CD14-positive monocyte (primary cell): ENCODE results near the gene GBGT1. TPM values are rescaled to one million over a fixed set of nuclear protein-coding genes. Genes with fewer than 3 reads are reported as not detected.

Experiments used
- DNase-seq, 3 donors: peaks; one replicate each; pipeline ENCODE4 v3.0.0-alpha.2; 2011 to 2022
- H2AFZ ChIP-seq: 2 replicates; pipeline ENCODE4 v1.6.0; 2012; ENCODE audit warnings: mild to moderate bottlenecking, low read depth, low read length, inconsistent platforms; ENCODE audit not compliant: insufficient read depth, poor library complexity, severe bottlenecking
- H3K27ac ChIP-seq, 2 donors: 1 replicate in 1 of 2; 2 replicates in 1 of 2; pipeline ENCODE4 v1.5.1; 2012 to 2013; ENCODE audit warnings: low read length in 2 of 2, control low read depth in 1 of 2, inconsistent platforms in 1 of 2, low read depth in 1 of 2, mild to moderate bottlenecking in 1 of 2
- H3K27me3 ChIP-seq, 2 donors: one replicate each; pipeline versions ENCODE4 v1.6.0 to v1.6.1; 2011 to 2013; ENCODE audit warnings: low read length in 2 of 2; ENCODE audit not compliant: control insufficient read depth in 2 of 2, insufficient read depth in 2 of 2
- H3K36me3 ChIP-seq, 2 donors: replicated peaks in 1 of 2; 1 replicate in 1 of 2; 2 replicates in 1 of 2; pipeline versions ENCODE4 v1.5.1 to v1.6.1; 2012 to 2013; ENCODE audit warnings: low read length in 2 of 2, control low read depth in 1 of 2, inconsistent platforms in 1 of 2, mild to moderate bottlenecking in 1 of 2; ENCODE audit not compliant: insufficient read depth in 2 of 2, control insufficient read depth in 1 of 2
- H3K4me1 ChIP-seq, 2 donors: 1 replicate in 1 of 2; 2 replicates in 1 of 2; pipeline versions ENCODE4 v1.5.1 to v1.6.1; 2012 to 2013; ENCODE audit warnings: low read length in 2 of 2, control low read depth in 1 of 2, inconsistent platforms in 1 of 2, mild to moderate bottlenecking in 1 of 2, moderate library complexity in 1 of 2; ENCODE audit not compliant: insufficient read depth in 2 of 2, control insufficient read depth in 1 of 2
- H3K4me2 ChIP-seq: replicated peaks from 2 replicates; pipeline ENCODE3; 2012; ENCODE audit warnings: low read length, moderate library complexity, mild to moderate bottlenecking; ENCODE audit not compliant: poor library complexity, severe bottlenecking; ENCODE audit errors: extremely low read depth
- H3K4me3 ChIP-seq, 3 experiments: fragments of 200-600 bp in 1 of 3; sonication (generic) in 1 of 3; replicated peaks in 1 of 3; 1 replicate in 2 of 3; 2 replicates in 1 of 3; pipeline ENCODE4 v1.5.1; 2011 to 2013; ENCODE audit warnings: low read length in 3 of 3, mild to moderate bottlenecking in 3 of 3, control low read depth in 2 of 3, low read depth in 2 of 3, inconsistent platforms in 1 of 3, moderate library complexity in 1 of 3
- H3K79me2 ChIP-seq: 2 replicates; pipeline ENCODE4 v1.6.0; 2012; ENCODE audit warnings: mild to moderate bottlenecking, control low read depth, inconsistent platforms, low read length, moderate library complexity; ENCODE audit not compliant: insufficient read depth
- H3K9ac ChIP-seq: 2 replicates; pipeline ENCODE4 v1.6.0; 2017; ENCODE audit warnings: low read length, mild to moderate bottlenecking; ENCODE audit not compliant: insufficient read depth, poor library complexity, severe bottlenecking
- H3K9me3 ChIP-seq, 2 donors: replicated peaks in 1 of 2; 1 replicate in 1 of 2; 2 replicates in 1 of 2; pipeline versions ENCODE4 v1.5.1 to v1.6.1; 2012 to 2013; ENCODE audit warnings: low read length in 2 of 2, control low read depth in 1 of 2; ENCODE audit not compliant: control insufficient read depth in 1 of 2, insufficient read depth in 1 of 2
- H4K20me1 ChIP-seq: 2 replicates; pipeline ENCODE4 v1.6.0; 2012; ENCODE audit warnings: mild to moderate bottlenecking, low read length, control low read depth, moderate library complexity; ENCODE audit not compliant: insufficient read depth
- H3K27ac Mint-ChIP-seq, 7 donors: one replicate each; pipeline ENCODE4 v1.8.0; 2020; ENCODE audit warnings: mild to moderate bottlenecking in 7 of 7, mixed read lengths in 7 of 7, moderate library complexity in 6 of 7, inconsistent platforms in 2 of 7
- H3K27me3 Mint-ChIP-seq, 3 donors: one replicate each; pipeline ENCODE4 v1.8.0; 2021 to 2022; ENCODE audit warnings: low read depth in 3 of 3, mild to moderate bottlenecking in 3 of 3, mixed read lengths in 3 of 3, moderate library complexity in 3 of 3, inconsistent platforms in 1 of 3
- H3K36me3 Mint-ChIP-seq, 2 donors: one replicate each; pipeline ENCODE4 v1.8.0; 2020; ENCODE audit warnings: mixed read lengths in 2 of 2, inconsistent platforms in 1 of 2, mild to moderate bottlenecking in 1 of 2
- H3K4me1 Mint-ChIP-seq: one replicate; pipeline ENCODE4 v1.8.0; 2020; ENCODE audit warnings: mild to moderate bottlenecking, mixed read lengths
- H3K4me3 Mint-ChIP-seq, 2 donors: one replicate each; pipeline ENCODE4 v1.8.0; 2020; ENCODE audit warnings: mild to moderate bottlenecking in 2 of 2, mixed read lengths in 2 of 2, moderate library complexity in 1 of 2
- H3K9me3 Mint-ChIP-seq, 7 donors: one replicate each; pipeline ENCODE4 v1.8.0; 2020 to 2022; ENCODE audit warnings: mixed read lengths in 7 of 7, mild to moderate bottlenecking in 6 of 7, moderate library complexity in 6 of 7, inconsistent platforms in 2 of 7
- WGBS: methylation state at CpG from one replicate; pipeline ENCODE4 v1.1.5; 2013; ENCODE audit warnings: missing lambda C conversion rate; ENCODE audit not compliant: insufficient coverage; 5-methylcytosine and 5-hydroxymethylcytosine counted together
- intact Hi-C, 2 donors: fragments of 100-400 bp; cut with micrococcal nuclease; formaldehyde crosslinking; loops; one replicate each; pipeline versions ENCODE4 v1.15.0 to v1.15.1; 2023
- polyA plus RNA-seq, 3 donors: library from polyadenylated mRNA; depleted of rRNA in 1 of 3; unstranded in 2 of 3; stranded (reverse) in 1 of 3; fragments of 300-500 nt in 2 of 3; fragments of >200 nt in 1 of 3; fragmentation: Illumina TruSeq in 2 of 3; gene quantifications; 1 replicate in 2 of 3; 2 replicates in 1 of 3; pipeline ENCODE4 v1.2.3, GENCODE V29; 2012 to 2021
- TF ChIP-seq, protein P1 (sequence below): fragments of 200-600 bp; IDR thresholded peaks from one replicate; pipeline ENCODE4 v1.8.0; 2022; ENCODE audit warnings: antibody characterized with exemption, mild to moderate bottlenecking

Gene GBGT1
- polyA plus RNA-seq, 3 donors, result 7.1 to 40.1 (median 8.0) TPM

DNA sequence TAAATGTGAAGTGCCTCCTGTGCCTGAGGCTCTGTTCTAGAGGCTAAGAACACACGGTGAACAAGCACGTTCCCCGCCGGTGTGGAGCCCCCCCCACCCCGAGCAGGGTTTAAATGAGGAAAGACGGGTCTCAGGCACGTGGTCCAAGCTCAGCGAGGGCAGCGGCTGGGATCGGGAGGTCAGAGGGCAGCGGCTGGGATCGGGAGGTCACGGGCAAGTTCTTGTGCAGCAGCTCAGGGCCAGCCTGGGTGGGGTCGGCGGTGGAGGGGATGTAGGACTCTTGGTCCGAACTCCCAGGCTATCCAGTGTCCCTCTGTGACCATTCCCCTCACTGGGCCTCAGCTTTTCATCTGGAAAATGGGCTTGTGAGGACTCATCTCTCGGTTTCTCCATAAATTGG lies 2.7 kb upstream of the GBGT1 start:
- H3K4me3 Mint-ChIP-seq, result no peak overlapping the region
- peaks cover 5 to 6% of the 10 kb centered on the region in 2 donors for H3K36me3 Mint-ChIP-seq
- peaks cover 18% of the 10 kb centered on the region for H4K20me1 ChIP-seq
- H3K27ac Mint-ChIP-seq, result no peak overlapping the region
- intact Hi-C loops, result no loop called here
- H3K9me3 Mint-ChIP-seq, result peaks cover 0 to 3% (median 0%) of the 10 kb centered on the region in 7 donors
- H3K4me3 ChIP-seq, result no peak overlapping the region
- WGBS, result 94% methylated on average over 15 of the region's 17 CpGs
- H3K9me3 ChIP-seq, result no peaks in the 10 kb centered on the region
- no peak overlapping the region for H2AFZ ChIP-seq
- H3K27me3 Mint-ChIP-seq, result peaks cover 4 to 29% (median 13%) of the 10 kb centered on the region in 3 donors
- peaks cover 0 to 4% of the 10 kb centered on the region in 2 donors for H3K36me3 ChIP-seq
- H3K4me2 ChIP-seq, result no peak overlapping the region
- no peak overlapping the region for H3K27ac ChIP-seq
- DNase-seq, result no peak
- H3K4me1 ChIP-seq, result peaks cover 22 to 27% of the 10 kb centered on the region in 2 donors
- H3K27me3 ChIP-seq, result peaks cover 0 to 6% of the 10 kb centered on the region in 2 donors
- no peak overlapping the region for H3K9ac ChIP-seq
- TF ChIP-seq, protein P1, sequence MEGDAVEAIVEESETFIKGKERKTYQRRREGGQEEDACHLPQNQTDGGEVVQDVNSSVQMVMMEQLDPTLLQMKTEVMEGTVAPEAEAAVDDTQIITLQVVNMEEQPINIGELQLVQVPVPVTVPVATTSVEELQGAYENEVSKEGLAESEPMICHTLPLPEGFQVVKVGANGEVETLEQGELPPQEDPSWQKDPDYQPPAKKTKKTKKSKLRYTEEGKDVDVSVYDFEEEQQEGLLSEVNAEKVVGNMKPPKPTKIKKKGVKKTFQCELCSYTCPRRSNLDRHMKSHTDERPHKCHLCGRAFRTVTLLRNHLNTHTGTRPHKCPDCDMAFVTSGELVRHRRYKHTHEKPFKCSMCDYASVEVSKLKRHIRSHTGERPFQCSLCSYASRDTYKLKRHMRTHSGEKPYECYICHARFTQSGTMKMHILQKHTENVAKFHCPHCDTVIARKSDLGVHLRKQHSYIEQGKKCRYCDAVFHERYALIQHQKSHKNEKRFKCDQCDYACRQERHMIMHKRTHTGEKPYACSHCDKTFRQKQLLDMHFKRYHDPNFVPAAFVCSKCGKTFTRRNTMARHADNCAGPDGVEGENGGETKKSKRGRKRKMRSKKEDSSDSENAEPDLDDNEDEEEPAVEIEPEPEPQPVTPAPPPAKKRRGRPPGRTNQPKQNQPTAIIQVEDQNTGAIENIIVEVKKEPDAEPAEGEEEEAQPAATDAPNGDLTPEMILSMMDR, result no peak
- peaks cover 19% of the 10 kb centered on the region for H3K4me1 Mint-ChIP-seq
- peaks cover 9% of the 10 kb centered on the region for H3K79me2 ChIP-seq

DNA sequence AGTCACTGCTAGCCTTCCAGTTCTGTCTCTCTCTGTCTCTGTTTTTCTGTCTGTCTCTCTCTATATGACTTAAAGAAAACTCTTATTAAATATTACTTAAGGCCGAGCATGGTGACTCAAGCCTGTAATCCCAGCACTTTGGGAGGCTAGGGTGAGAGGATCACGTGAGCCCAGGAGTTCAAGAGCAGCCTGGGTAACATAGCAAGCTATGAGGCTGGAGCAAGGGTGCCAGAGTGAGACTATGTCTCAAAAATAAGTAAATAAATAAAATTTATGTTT lies 1.7 kb upstream of the GBGT1 start:
- peaks cover 32 to 37% of the 10 kb centered on the region in 2 donors for H3K4me1 ChIP-seq
- H3K4me3 ChIP-seq, result no peak overlapping the region
- H3K4me2 ChIP-seq, result no peak overlapping the region
- peaks cover under 1 to 7% of the 10 kb centered on the region in 2 donors for H3K36me3 ChIP-seq
- H3K27me3 Mint-ChIP-seq, result peaks cover 4 to 29% (median 15%) of the 10 kb centered on the region in 3 donors
- peaks cover 28% of the 10 kb centered on the region for H4K20me1 ChIP-seq
- no peak for DNase-seq
- H3K4me1 Mint-ChIP-seq, result peaks cover 29% of the 10 kb centered on the region
- no peak overlapping the region for H3K27ac ChIP-seq
- H3K4me3 Mint-ChIP-seq, result no peak overlapping the region
- H3K9me3 Mint-ChIP-seq, result peaks cover 0 to 3% (median 0%) of the 10 kb centered on the region in 7 donors
- no peak overlapping the region for H2AFZ ChIP-seq
- TF ChIP-seq, protein P1, result no peak
- H3K9ac ChIP-seq, result no peak overlapping the region
- no peaks in the 10 kb centered on the region for H3K9me3 ChIP-seq
- no peak overlapping the region for H3K27ac Mint-ChIP-seq
- H3K79me2 ChIP-seq, result peaks cover 9% of the 10 kb centered on the region
- intact Hi-C loops, result no loop called here
- H3K27me3 ChIP-seq, result peaks cover 0 to 6% of the 10 kb centered on the region in 2 donors
- no CpG with 5 or more reads among the region's 2 CpGs for WGBS
- H3K36me3 Mint-ChIP-seq, result peaks cover 8 to 13% of the 10 kb centered on the region in 2 donors
